Measurements from ENCODE around the gene ALLC.

ALLC gene

DNA sequence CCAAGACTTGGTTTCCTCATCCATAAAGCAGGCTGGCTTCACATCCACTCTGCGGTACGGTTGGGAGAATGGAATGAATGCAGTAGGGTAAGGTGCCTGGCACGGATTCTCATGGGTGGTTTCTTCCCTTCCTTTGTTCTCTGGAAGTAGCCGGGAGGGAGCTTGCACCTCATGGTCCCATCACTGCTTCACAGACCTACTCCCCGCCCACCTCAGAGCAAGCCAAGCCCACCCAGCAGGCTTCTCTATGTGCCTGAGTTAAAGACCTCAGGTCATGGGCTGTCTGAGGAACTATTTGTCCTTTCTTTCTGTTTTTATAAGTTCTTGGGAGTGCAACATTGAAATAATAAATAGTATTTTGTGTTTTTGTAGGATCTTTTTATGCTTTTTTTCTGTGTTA, 48.9 kb downstream of the ALLC start:
- H3K36me3 ChIP-seq (ENCODE audit: insufficient read depth, low read length): no peaks in the 10 kb centered on the region
- H3K9me3 ChIP-seq (ENCODE audit: control insufficient read depth, insufficient read depth, low read length): no peaks in the 10 kb centered on the region
- no peak overlapping the region for H3K9ac ChIP-seq (ENCODE audit: low read depth, low read length)
- H3K4me1 ChIP-seq (ENCODE audit: insufficient read depth, low read length): no peaks in the 10 kb centered on the region

DNA sequence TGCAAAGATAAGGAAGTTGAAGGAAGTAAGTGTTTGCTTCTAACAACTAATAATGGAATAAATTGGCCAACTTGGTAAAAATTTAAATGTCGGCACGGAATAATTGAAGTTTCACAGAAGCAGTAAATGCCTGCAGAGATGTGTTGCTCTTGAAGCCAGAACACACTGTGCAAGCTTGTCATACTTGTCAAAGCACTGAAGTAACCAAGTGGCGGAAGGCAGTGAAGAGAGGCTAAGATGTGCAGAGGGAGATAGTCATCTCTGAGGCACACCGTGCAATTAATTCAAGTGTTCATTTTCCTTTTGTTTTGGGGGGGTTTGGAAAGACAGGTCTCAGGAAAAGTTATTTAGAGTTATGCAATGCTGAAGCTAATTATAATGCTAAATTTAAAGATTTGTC, 50.6 kb downstream of the ALLC start:
- H3K4me1 ChIP-seq (ENCODE audit: insufficient read depth, low read length): no peaks in the 10 kb centered on the region
- no peaks in the 10 kb centered on the region for H3K9me3 ChIP-seq (ENCODE audit: control insufficient read depth, insufficient read depth, low read length)
- no peak overlapping the region for H3K9ac ChIP-seq (ENCODE audit: low read depth, low read length)
- H3K36me3 ChIP-seq (ENCODE audit: insufficient read depth, low read length): no peaks in the 10 kb centered on the region

DNA sequence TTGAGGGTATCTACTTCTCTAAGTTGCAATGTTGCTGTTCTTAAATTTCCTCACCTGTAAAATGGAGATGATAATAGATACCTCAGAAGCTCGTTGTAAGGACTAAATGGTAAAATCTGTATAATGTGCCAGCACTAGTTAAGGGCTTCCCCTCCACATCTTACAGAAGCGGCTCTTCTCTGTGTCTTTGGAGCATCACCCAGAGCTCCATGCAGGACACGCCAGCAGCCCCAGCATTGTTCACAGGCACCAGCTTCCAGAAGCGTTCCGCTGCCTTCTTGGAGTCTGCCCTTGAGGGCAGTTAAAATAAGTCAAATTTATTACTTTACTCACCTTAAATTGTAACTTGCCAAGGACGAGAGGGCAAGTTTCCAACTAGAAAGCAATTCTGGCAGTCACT, 51.2 kb downstream of the ALLC start:
- Histone ChIP-seq H3K4me1 (ENCODE audit: insufficient read depth, low read length) (no peaks in the 10 kb centered on the region), H3K9me3 (ENCODE audit: control insufficient read depth, insufficient read depth, low read length) (no peaks in the 10 kb centered on the region), H3K9ac (ENCODE audit: low read depth, low read length) (no peak overlapping the region), H3K36me3 (ENCODE audit: insufficient read depth, low read length) (no peaks in the 10 kb centered on the region)

DNA sequence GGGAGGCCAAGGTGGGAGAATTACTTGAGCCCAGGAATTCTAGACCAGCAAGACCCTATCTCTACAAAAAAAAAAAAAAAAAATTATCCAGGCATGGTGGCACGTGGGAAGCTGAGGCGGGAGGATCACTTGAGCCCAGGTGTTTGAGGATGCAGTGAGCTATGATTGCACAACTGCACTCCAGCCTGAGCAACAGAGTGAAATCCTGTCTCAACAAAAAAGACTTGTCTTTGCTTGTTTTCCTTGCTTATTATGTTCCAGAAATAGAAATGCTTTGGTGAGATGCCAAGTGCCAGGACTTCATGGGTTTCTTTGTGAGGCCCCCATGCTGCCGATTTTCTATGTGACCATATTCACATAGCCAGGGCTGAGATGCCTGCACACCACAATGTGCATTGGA, 54.4 kb downstream of the ALLC start:
- Histone ChIP-seq H3K36me3 (ENCODE audit: insufficient read depth, low read length) (no peaks in the 10 kb centered on the region), H3K9ac (ENCODE audit: low read depth, low read length) (no peak overlapping the region), H3K9me3 (ENCODE audit: control insufficient read depth, insufficient read depth, low read length) (no peaks in the 10 kb centered on the region), H3K4me1 (ENCODE audit: insufficient read depth, low read length) (no peaks in the 10 kb centered on the region)

DNA sequence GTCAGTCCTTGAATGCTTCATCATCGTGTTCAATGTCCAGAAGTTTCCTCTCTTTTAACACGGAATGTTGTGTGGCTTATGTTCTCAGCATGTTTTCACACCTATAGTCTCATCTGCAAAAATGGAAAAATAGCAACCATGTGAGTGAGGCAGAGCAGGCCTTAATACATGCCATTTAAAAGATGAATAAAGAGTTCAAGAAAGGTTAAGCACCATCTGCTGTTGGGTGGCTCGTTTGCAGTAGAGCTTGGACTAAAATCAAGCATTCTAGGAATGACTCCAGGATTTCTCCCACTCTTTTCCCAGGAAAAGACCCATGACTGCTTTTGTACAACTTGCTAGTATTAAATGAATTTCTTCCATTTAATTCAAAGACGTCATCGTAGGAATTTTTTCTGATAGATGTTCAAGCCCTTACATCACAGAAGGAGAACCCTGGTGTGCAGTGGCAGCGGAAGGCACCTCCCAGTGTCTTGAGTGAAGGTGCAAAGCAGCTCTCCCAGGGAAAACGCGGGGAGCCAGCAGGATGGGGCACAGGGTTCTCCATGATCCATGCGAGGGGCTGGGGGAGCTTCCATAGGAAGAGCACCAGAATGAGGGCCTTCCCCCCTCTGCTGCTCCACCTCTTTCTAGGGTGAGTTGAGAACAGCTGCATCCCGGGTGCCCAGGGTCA, 55.0 kb downstream of the ALLC start:
- no peaks in the 10 kb centered on the region for H3K9me3 ChIP-seq (ENCODE audit: control insufficient read depth, insufficient read depth, low read length)
- H3K9ac ChIP-seq (ENCODE audit: low read depth, low read length): no peak overlapping the region

DNA sequence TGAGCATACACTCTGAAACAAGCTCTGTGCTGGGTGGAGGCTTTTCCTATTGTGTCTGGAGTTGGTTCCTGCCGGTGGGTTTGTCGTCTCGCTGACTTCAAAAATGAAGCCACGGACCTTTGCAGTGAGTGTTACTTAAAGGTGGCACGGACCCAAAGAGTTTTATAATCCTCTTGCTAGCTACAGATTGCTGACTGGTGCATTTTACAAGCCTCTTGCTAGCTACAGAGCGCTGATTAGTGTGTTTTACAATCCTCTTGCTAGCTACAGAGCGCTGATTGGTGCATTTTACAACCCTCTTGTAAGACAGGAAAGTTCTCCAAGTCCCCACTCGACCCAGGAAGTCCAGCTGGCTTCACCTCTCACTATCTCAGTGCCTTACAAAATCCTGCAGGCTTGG, 60.7 kb downstream of the ALLC start:
- Histone ChIP-seq H3K9ac (ENCODE audit: low read depth, low read length) (no peak overlapping the region), H3K9me3 (ENCODE audit: control insufficient read depth, insufficient read depth, low read length) (0 out of 2 replicates have a peak, but pooled peaks cover 3% of the 10 kb centered on the region), H3K4me1 (ENCODE audit: insufficient read depth, low read length) (no peaks in the 10 kb centered on the region), H3K36me3 (ENCODE audit: insufficient read depth, low read length) (no peaks in the 10 kb centered on the region)

More for the DNA sequence above, 55.0 kb downstream of the ALLC start:
- no peaks in the 10 kb centered on the region for H3K36me3 ChIP-seq (ENCODE audit: insufficient read depth, low read length)
- no peaks in the 10 kb centered on the region for H3K4me1 ChIP-seq (ENCODE audit: insufficient read depth, low read length)

DNA sequence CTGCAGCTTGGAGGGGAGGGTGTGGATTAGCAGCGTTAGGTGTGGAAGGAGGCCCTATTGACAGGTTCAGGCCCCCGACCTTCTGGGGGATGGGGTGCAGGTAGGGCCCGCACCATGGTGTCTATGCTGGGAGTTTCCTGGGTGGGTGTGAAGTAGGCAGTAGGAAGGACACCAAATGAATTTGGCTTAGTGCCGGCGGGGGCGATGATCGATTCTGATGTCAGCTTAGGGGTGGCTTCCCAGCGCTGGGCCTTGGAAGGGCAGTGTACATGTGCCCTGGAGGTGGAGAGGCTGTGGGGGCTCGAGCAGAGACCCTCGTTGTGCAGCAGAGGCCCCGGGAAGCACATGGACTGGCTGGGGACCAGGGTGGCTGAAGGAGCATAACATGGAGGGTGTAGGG, 67.0 kb downstream of the ALLC start:
- Histone ChIP-seq H3K36me3 (ENCODE audit: insufficient read depth, low read length) (no peaks in the 10 kb centered on the region), H3K9me3 (ENCODE audit: control insufficient read depth, insufficient read depth, low read length) (0 out of 2 replicates have a peak, but pooled peaks cover 3% of the 10 kb centered on the region), H3K9ac (ENCODE audit: low read depth, low read length) (no peak overlapping the region), H3K4me1 (ENCODE audit: insufficient read depth, low read length) (no peaks in the 10 kb centered on the region)

DNA sequence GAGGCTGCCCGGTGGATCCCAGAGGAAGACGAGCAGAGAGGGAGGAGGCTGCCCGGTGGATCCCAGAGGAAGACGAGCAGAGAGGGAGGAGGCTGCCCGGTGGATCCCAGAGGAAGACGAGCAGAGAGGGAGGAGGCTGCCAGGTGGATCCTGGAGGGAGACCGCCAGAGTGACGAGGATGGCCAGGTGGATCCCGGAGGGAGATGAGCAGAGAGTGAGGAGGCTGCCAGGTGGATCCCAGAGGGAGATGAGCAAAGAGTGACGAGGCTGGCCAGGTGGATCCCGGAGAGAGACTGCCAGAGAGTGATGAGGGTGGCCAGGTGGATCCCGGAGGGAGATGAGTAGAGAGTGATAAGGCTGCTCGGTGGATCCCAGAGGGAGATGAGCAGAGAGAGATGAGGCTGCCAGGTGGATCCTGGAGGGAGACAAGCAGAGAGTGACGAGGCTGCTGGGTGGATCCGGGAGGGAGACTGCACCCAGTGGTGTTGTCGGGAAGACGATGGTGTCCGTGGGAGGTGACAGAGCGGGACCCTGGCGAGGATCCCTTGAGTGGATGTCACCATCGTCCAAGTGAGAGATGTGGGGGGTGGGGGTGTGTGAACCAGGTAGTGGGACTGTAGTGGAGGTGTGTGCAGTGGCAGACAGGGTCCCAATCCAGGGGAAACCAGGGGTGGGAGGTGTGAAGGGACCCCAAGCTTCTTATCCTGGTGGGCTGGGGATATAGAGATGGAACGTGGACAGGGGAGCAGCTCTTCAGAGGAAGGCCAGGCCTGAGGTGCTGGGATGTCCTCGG, 67.7 kb downstream of the ALLC start:
- no peaks in the 10 kb centered on the region for H3K36me3 ChIP-seq (ENCODE audit: insufficient read depth, low read length)
- no peak overlapping the region for H3K9ac ChIP-seq (ENCODE audit: low read depth, low read length)

DNA sequence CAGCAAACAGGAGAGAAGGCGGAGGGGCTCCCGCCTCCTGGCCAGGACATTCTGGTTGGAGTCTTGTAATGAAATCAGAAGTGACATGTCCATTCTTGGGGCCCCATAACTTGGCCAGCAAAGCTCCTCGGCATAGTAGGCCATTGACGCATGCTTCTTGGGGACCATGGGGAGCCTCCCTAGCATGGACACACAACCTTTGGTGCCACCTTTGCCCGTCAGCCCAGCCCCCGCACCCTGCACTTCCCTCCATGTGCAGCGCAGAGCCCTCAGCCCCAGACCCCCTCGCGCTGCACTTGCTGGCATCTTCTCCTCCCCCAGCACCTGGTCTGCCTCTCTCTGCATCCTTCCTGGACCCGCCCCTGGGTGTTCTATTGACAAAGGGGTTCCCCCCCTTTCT, 68.5 kb downstream of the ALLC start:
- no peaks in the 10 kb centered on the region for H3K9me3 ChIP-seq (ENCODE audit: control insufficient read depth, insufficient read depth, low read length)
- H3K4me1 ChIP-seq (ENCODE audit: insufficient read depth, low read length): no peaks in the 10 kb centered on the region
- no peak overlapping the region for H3K9ac ChIP-seq (ENCODE audit: low read depth, low read length)
- H3K36me3 ChIP-seq (ENCODE audit: insufficient read depth, low read length): no peaks in the 10 kb centered on the region

More for the DNA sequence above, 67.7 kb downstream of the ALLC start:
- Histone ChIP-seq H3K4me1 (ENCODE audit: insufficient read depth, low read length) (no peaks in the 10 kb centered on the region), H3K9me3 (ENCODE audit: control insufficient read depth, insufficient read depth, low read length) (0 out of 2 replicates have a peak, but pooled peaks cover 2% of the 10 kb centered on the region)

DNA sequence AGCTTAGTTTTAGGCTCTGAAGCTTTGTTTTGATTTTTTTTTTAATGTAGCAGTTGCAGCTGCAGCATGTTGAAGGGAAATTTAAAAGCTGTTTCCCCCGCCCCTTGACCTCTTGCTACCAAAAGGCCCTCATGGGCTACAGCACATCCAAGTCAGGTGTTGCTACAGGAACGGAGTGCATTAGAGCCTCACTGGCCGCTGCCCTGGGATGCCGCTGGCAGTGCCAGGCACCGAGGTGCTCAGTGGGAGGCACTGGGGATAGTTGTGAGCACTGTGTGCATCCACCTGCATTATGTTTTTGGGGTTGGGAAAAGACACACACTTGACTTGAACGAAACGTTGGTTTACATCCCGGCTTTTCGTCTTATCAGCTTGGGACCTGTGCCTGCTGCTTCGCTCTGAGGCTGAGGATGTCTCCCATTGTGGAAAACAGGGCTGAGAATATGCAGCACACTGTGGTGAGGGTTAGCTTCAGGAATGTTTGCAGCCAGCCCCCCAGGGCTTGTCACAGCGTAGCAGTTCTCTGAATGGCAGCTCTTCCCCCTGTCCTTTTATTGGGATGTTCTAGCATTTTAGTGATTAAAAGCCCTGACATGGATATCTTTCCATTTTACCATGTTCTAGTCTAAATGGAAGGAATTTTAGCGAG, 69.5 kb downstream of the ALLC start:
- Histone ChIP-seq H3K9ac (ENCODE audit: low read depth, low read length) (peak overlapping the region; percentile 49; the same call in 1 of the 2 replicates), H3K9me3 (ENCODE audit: control insufficient read depth, insufficient read depth, low read length) (no peaks in the 10 kb centered on the region), H3K4me1 (ENCODE audit: insufficient read depth, low read length) (no peaks in the 10 kb centered on the region), H3K36me3 (ENCODE audit: insufficient read depth, low read length) (no peaks in the 10 kb centered on the region)

DNA sequence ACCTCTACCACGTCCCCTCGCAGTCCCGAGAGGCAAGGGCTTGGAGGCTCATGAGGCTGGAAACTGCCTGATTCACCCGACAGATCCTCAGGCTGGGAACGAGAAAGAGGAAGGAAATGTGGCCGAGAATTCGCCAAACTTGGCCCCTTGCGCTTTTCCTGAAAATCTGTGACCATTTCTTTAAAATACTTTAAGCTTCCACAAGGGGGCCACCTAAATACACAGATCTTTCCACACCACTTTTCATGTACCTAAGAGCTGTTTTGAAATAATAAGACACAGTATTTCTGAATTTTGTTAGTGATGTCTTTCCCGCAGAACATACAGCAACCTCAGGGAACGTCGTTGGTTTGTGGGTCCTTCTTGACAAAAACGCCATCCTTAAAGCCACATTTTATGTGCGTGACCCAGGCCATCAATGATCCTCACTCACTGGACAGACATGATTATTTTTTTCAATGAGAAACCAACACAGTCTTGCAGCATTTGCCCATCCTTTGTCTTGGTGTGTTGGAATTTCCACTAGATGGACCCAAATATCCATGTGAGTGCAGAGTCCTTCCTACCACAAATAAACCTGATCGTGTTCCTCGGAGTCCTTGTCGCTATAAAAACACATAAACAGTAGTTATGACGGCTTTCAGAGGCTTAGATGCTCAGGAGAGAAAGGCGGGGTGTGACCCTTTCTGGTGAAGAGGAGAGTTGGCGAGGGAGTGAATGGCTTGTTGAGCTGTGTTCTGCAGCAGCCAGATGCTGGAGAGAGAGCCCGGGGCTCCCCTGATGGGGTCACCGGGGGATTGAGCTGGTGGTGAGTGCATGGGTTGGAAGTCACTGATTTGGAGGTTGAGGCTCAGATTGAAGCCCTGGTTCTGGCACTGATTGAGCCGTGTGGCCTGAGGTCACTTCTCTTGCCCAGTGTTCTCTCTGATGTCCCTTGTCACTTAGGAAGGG, 70.4 kb downstream of the ALLC start:
- Histone ChIP-seq H3K9me3 (ENCODE audit: control insufficient read depth, insufficient read depth, low read length) (no peaks in the 10 kb centered on the region), H3K9ac (ENCODE audit: low read depth, low read length) (peak overlapping the region; percentile 49; the same call in 1 of the 2 replicates), H3K36me3 (ENCODE audit: insufficient read depth, low read length) (no peaks in the 10 kb centered on the region), H3K4me1 (ENCODE audit: insufficient read depth, low read length) (no peaks in the 10 kb centered on the region)

DNA sequence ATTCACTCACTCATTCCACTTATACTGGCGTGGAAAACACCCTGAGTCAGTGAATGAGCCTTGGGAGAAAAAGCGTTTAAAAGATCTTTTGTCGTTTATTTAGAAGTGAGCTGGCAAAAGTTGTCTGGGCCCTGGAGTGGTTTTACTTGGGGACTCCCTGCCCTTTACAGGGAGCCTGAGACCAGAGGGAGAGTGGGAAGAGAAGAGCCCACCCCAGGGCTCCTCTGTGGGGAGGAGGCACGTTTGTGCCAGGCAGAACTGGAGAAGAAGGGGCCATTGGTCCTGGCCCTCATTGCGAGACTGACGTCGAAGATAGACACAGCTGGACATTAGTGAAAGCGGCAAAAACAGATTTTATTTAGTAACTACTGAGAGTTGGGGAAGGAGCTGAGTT, 71.1 kb downstream of the ALLC start:
- Histone ChIP-seq H3K9me3 (ENCODE audit: control insufficient read depth, insufficient read depth, low read length) (no peaks in the 10 kb centered on the region), H3K9ac (ENCODE audit: low read depth, low read length) (no peak overlapping the region), H3K4me1 (ENCODE audit: insufficient read depth, low read length) (no peaks in the 10 kb centered on the region), H3K36me3 (ENCODE audit: insufficient read depth, low read length) (no peaks in the 10 kb centered on the region)

DNA sequence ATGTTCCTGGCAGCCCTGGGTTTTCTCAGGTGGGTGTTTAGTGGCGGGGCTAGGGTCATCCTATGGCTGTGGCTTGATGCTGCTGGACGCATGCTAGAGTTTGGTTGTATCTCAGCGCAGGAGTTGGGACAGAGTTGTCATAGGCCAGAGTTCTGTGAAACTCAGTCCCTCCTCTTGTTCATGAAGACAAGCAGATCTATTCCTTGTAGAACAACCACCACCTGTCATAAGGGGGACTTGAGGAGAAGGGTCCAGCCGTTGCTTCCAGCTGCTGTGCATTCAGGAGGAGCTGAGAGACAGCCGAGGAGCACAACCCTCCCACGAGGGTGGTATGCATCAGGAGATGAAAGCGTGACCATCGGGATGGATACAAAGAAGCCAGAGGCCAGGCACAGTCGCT, 71.8 kb downstream of the ALLC start:
- H3K9ac ChIP-seq (ENCODE audit: low read depth, low read length): no peak overlapping the region
- H3K36me3 ChIP-seq (ENCODE audit: insufficient read depth, low read length): no peaks in the 10 kb centered on the region
- H3K9me3 ChIP-seq (ENCODE audit: control insufficient read depth, insufficient read depth, low read length): no peaks in the 10 kb centered on the region
- no peaks in the 10 kb centered on the region for H3K4me1 ChIP-seq (ENCODE audit: insufficient read depth, low read length)

DNA sequence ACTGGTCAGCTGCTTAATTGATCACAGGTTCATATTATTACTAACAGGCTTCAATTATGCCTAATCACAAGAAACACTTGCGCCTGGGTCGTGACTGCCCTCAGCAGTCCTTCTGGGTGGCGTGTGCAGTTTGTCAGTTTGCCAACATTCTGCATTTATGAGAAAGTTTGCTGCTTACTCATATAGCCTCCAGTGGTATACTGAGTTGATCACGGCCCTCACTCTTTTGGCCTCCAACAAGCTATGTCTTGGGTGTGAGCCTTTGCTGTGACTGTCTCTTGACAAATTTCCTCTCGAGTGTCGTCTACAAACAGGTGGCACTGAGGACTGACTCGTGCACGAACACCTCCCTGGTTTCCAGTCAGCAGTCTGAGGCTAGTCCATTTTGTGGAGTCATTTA, 72.6 kb downstream of the ALLC start:
- Histone ChIP-seq H3K9ac (ENCODE audit: low read depth, low read length) (no peak overlapping the region), H3K36me3 (ENCODE audit: insufficient read depth, low read length) (no peaks in the 10 kb centered on the region), H3K9me3 (ENCODE audit: control insufficient read depth, insufficient read depth, low read length) (no peaks in the 10 kb centered on the region), H3K4me1 (ENCODE audit: insufficient read depth, low read length) (no peaks in the 10 kb centered on the region)
